ENCODE results near the gene ACOT7.

Gene ACOT7

GRCh38 chr1:6295910-6296309 lies 97.7 kb downstream of the ACOT7 start:
- no peaks in the 10 kb centered on the region for H4K20me1 ChIP-seq (ENCODE audit: control insufficient read depth, insufficient read depth, low read depth, low read length)
- no peaks in the 10 kb centered on the region for H3K27me3 ChIP-seq (ENCODE audit: control insufficient read depth, low read length)
- no peak overlapping the region for H3K4me3 ChIP-seq (ENCODE audit: low read length)
- H3K9me2 ChIP-seq (replicated peaks; ENCODE audit: control insufficient read depth, low read length), result no peaks in the 10 kb centered on the region
- peaks cover 15% of the 10 kb centered on the region; the same call in 1 of the 2 replicates for H3K36me3 ChIP-seq (ENCODE audit: control insufficient read depth, low read length)
- H3K9me3 ChIP-seq (ENCODE audit: control insufficient read depth, insufficient read depth, low read length), result no peaks in the 10 kb centered on the region
- no peak overlapping the region for H3K27ac ChIP-seq (ENCODE audit: low read depth, low read length)
- no peak overlapping the region for H3K4me2 ChIP-seq (ENCODE audit: low read length)
- H3F3A ChIP-seq (ENCODE audit: control insufficient read depth, insufficient read depth), result no peaks in the 10 kb centered on the region
- H3K79me2 ChIP-seq (ENCODE audit: control insufficient read depth, low read length), result no peaks in the 10 kb centered on the region
- H3K4me1 ChIP-seq (ENCODE audit: control insufficient read depth, low read length), result no peaks in the 10 kb centered on the region
- TF ChIP-seq EZH2phosphoT487 (IDR thresholded peaks at IDR 0.05; ENCODE audit: borderline replicate concordance, low read length), result no peak
- TF ChIP-seq, protein P1, sequence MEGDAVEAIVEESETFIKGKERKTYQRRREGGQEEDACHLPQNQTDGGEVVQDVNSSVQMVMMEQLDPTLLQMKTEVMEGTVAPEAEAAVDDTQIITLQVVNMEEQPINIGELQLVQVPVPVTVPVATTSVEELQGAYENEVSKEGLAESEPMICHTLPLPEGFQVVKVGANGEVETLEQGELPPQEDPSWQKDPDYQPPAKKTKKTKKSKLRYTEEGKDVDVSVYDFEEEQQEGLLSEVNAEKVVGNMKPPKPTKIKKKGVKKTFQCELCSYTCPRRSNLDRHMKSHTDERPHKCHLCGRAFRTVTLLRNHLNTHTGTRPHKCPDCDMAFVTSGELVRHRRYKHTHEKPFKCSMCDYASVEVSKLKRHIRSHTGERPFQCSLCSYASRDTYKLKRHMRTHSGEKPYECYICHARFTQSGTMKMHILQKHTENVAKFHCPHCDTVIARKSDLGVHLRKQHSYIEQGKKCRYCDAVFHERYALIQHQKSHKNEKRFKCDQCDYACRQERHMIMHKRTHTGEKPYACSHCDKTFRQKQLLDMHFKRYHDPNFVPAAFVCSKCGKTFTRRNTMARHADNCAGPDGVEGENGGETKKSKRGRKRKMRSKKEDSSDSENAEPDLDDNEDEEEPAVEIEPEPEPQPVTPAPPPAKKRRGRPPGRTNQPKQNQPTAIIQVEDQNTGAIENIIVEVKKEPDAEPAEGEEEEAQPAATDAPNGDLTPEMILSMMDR (IDR thresholded peaks at IDR 0.05; ENCODE audit: low read depth, low read length, poor library complexity, severe bottlenecking), result no peak

DNA sequence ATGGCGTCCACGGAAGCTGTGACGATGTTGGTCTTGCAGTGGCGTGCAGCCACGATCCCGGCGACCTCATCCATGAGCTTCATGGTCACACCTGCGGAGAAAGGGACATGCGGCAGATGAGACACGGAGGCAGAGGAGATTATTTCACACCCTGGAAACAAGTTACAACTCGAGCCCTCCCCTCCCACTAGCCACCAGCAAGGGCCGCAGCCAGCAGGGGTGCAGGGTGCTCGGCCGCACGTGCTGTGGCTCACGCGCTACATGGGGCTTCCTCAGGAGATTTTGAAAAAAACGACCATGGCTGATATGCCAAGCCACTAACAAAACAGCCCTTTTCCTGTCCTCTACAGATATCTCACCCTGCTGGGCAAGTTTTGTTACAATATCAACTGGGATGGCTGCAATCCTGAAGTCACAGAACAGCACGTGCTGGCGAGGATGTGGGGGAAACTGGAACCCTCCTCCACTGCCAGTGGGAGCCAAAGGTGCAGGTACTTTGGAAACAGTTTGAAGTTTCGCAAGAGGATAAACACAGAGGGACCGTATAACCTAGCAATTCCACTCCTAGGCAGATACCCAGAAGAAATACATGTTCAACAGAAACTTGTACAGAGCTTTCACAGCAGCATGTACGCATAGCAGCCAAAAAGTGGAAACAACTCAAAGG lies 98.5 kb downstream of the ACOT7 start:
- Histone ChIP-seq H3K9me2 (replicated peaks; ENCODE audit: control insufficient read depth, low read length) (no peaks in the 10 kb centered on the region), H3K27me3 (ENCODE audit: control insufficient read depth, low read length) (no peaks in the 10 kb centered on the region), H3K27ac (ENCODE audit: low read depth, low read length) (no peak overlapping the region), H3F3A (ENCODE audit: control insufficient read depth, insufficient read depth) (no peaks in the 10 kb centered on the region), H3K79me2 (ENCODE audit: control insufficient read depth, low read length) (no peaks in the 10 kb centered on the region), H3K4me3 (ENCODE audit: low read length) (no peak overlapping the region), H4K20me1 (ENCODE audit: control insufficient read depth, insufficient read depth, low read depth, low read length) (no peaks in the 10 kb centered on the region), H3K9me3 (ENCODE audit: control insufficient read depth, insufficient read depth, low read length) (no peaks in the 10 kb centered on the region), H3K4me1 (ENCODE audit: control insufficient read depth, low read length) (no peaks in the 10 kb centered on the region), H3K36me3 (ENCODE audit: control insufficient read depth, low read length) (peaks cover 15% of the 10 kb centered on the region; the same call in 1 of the 2 replicates), H3K4me2 (ENCODE audit: low read length) (no peak overlapping the region)
- TF ChIP-seq EZH2phosphoT487 (IDR thresholded peaks at IDR 0.05; ENCODE audit: borderline replicate concordance, low read length), result no peak
- TF ChIP-seq, protein P1 (IDR thresholded peaks at IDR 0.05; ENCODE audit: low read depth, low read length, poor library complexity, severe bottlenecking), result no peak

DNA sequence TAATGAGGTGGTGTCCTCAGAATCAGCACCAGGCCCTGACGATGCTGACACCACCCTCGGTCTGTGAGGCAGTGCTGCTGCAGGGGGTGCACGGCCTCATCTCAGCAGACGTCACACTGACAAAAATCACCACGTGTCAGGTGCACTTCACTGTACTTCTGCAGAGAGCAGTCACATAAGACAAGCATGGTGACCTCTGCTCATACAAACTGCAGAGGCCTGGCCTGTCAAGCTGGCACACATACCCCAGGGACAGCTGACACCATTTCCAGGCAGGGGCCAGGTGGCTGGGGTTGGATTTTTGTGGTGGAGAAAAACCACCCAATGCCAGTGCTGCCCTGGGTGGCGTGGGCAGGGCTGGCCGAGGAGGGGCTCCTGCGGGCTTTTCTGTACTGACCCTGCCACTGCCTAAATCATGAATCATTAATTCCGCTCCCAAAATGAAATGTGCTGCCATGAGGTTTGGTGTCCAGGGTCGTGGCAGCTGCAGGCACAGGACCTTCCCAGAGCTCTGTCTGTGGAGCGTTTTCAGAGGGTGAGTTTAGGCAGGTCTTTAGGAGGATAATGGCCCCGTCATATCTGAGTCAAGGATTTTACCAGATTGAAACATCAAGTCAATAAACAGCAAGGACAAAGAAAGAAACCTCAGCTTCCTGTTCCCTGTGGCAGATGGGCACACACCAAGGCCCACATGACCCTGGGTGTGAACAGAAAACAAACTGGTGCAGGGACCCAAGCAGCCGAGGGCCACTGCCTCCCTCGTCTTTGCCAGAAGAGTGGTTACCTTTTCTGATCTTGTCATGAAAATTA lies 99.3 kb downstream of the ACOT7 start:
- Histone ChIP-seq H3K27ac (ENCODE audit: low read depth, low read length) (no peak overlapping the region), H3K36me3 (ENCODE audit: control insufficient read depth, low read length) (peaks cover 15% of the 10 kb centered on the region; the same call in 1 of the 2 replicates), H3K4me1 (ENCODE audit: control insufficient read depth, low read length) (no peaks in the 10 kb centered on the region), H3K9me2 (replicated peaks; ENCODE audit: control insufficient read depth, low read length) (no peaks in the 10 kb centered on the region), H4K20me1 (ENCODE audit: control insufficient read depth, insufficient read depth, low read depth, low read length) (no peaks in the 10 kb centered on the region), H3K9me3 (ENCODE audit: control insufficient read depth, insufficient read depth, low read length) (no peaks in the 10 kb centered on the region), H3K4me3 (ENCODE audit: low read length) (no peak overlapping the region), H3K27me3 (ENCODE audit: control insufficient read depth, low read length) (no peaks in the 10 kb centered on the region), H3K4me2 (ENCODE audit: low read length) (no peak overlapping the region), H3K79me2 (ENCODE audit: control insufficient read depth, low read length) (no peaks in the 10 kb centered on the region), H3F3A (ENCODE audit: control insufficient read depth, insufficient read depth) (no peaks in the 10 kb centered on the region)
- TF ChIP-seq, protein P1 (IDR thresholded peaks at IDR 0.05; ENCODE audit: low read depth, low read length, poor library complexity, severe bottlenecking), result no peak
- TF ChIP-seq EZH2phosphoT487 (IDR thresholded peaks at IDR 0.05; ENCODE audit: borderline replicate concordance, low read length), result no peak
